GM10248 (cell line): ENCODE data around the gene TEX35.

ENCODE experiments used
- CTCF ChIA-PET: fragments of 300-600 bp; sonication (Branson Sonifier 250); formaldehyde crosslinking; extraction: SDS; loops from one replicate; lab custom pipeline; 2021; ENCODE audit warnings: antibody characterized with exemption; lab: Yijun Ruan, JAX
- POLR2A ChIA-PET: fragments of 350-650 bp; sonication (Branson Sonifier 250); formaldehyde crosslinking; extraction: SDS; loops from one replicate; lab custom pipeline; 2020; ENCODE audit warnings: antibody characterized with exemption; lab: Yijun Ruan, JAX
- DNase-seq: peaks from one replicate; pipeline ENCODE4 v3.0.0; 2012; ENCODE audit errors: extremely low spot score
- TF ChIP-seq, protein P1 (sequence below): IDR thresholded peaks from 2 replicates; pipeline ENCODE4 v1.5.1; 2012; ENCODE audit warnings: mild to moderate bottlenecking, low read depth; ENCODE audit errors: extremely low read depth, missing control alignments, control extremely low read depth

The TEX35 gene

DNA sequence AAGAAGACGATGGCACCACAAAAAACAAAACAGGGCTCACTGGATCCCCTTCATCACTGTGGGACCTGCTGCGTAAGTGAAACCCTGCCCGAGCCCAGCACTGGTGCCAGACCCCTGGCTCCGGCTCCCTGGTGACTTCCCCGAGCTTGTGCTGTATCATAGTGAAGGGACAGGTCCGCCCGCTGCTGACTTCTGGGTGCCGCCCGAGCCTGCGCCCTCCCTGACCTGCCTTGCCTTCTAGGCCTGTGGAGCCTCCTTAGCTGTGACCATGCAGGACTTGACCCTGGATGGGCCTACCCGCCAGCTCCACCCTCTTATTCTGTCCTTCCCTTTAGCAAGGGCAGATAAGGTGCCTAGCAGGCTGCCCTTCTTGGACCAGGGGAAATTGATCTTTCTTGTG is 7.9 kb downstream of the TEX35 start:
- ChIA-PET CTCF (interaction anchor here (1.0 to 1.9 kb wide), 3 partner anchors 12 to 232 kb away, joined by 3 to 7 read pairs (median 4); no protein-coding TSS in a partner anchor), POLR2A (no interaction called here)
- DNase-seq: no peak
- TF ChIP-seq, protein P1, sequence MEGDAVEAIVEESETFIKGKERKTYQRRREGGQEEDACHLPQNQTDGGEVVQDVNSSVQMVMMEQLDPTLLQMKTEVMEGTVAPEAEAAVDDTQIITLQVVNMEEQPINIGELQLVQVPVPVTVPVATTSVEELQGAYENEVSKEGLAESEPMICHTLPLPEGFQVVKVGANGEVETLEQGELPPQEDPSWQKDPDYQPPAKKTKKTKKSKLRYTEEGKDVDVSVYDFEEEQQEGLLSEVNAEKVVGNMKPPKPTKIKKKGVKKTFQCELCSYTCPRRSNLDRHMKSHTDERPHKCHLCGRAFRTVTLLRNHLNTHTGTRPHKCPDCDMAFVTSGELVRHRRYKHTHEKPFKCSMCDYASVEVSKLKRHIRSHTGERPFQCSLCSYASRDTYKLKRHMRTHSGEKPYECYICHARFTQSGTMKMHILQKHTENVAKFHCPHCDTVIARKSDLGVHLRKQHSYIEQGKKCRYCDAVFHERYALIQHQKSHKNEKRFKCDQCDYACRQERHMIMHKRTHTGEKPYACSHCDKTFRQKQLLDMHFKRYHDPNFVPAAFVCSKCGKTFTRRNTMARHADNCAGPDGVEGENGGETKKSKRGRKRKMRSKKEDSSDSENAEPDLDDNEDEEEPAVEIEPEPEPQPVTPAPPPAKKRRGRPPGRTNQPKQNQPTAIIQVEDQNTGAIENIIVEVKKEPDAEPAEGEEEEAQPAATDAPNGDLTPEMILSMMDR: no peak

DNA sequence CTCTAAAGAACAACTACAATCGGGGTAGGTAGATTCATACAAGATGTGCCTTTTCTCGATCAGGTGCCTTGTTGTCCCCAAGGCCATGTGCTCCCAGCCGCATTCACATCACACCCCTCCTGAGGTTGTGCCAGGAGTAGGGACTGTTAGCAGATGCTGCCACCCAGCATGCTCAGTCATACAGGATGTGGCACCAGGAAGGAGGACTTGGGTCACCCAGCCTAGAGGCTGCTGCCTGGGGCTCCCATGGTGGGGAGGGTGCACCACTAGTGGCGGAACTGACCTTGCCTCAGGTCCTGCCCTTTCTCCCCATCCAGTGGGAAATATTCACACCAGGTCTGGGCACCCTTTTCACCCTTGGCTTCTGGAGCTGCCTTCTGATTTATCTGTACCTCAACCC is 8.3 kb downstream of the TEX35 start:
- TF ChIP-seq, protein P1: no peak
- ChIA-PET POLR2A (no interaction called here), CTCF (interaction anchor here (1.9 kb wide), 1 partner anchor 12 kb away, joined by 7 read pairs; no protein-coding TSS in a partner anchor)
- no peak for DNase-seq

DNA sequence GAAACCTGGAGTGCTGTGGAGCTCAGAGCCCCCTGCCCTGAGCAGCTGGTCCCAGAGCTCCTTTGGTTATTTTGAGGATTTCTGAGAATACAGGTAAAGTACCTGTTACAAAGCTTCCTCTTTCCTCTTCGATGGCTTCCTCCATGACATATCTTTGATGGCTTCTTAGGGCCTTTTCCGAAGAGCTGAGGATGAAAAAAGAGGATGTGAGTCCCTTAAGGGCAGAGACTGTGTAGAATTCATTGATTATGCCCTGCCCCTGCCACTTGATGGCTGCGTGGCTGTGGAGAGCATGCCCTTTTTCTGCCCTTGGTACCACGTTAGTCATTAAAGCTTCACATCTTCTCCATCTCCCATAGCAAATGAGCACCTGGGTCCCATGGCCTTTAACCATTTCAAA is 14.2 kb downstream of the TEX35 start:
- POLR2A ChIA-PET: no interaction called here
- no peak for DNase-seq
- CTCF ChIA-PET: interaction anchor here (0.9 to 3.1 kb wide), 4 partner anchors 15 to 476 kb away, joined by 4 to 11 read pairs (median 8); no protein-coding TSS in a partner anchor
- TF ChIP-seq, protein P1: no peak

DNA sequence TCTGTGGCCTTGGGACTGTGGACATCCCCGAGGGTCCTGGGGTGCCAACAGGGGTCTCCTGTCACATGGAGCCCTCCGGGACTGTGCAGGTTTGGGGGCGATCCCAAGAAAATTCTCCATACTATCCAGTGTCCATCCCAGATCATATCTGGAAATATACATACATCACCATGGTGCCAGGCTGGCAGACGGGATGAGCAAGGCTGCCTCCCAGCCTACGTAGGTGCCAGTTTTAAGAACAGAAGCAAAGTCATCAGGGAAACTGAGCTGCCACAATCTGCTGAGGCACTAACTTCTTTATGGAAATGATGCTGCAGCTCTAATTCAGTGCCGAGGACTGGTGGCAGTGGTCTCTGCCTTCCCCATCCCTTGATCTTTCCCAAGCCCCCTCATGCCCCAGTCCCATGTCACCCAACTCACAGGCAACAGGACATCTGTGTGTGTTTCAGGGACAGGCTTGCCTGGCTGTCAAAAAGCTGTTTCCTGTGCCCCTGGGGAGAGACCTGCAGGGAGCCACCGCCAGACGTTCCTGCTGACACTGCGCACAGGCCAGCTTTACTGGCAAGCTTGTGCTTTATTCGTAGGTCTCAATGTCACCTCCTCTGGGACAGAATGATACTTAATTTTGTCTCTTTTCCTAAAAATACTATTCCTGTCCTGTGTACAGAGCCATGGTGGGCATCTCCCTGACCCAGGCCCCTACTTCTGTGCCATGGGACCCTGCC is 15.5 kb downstream of the TEX35 start:
- no peak for DNase-seq
- POLR2A ChIA-PET: no interaction called here
- TF ChIP-seq, protein P1: no peak
- CTCF ChIA-PET: interaction anchor here (1.0 to 11.1 kb wide), 4 partner anchors 10 to 473 kb away, joined by 3 to 91 read pairs (median 8); no protein-coding TSS in a partner anchor

DNA sequence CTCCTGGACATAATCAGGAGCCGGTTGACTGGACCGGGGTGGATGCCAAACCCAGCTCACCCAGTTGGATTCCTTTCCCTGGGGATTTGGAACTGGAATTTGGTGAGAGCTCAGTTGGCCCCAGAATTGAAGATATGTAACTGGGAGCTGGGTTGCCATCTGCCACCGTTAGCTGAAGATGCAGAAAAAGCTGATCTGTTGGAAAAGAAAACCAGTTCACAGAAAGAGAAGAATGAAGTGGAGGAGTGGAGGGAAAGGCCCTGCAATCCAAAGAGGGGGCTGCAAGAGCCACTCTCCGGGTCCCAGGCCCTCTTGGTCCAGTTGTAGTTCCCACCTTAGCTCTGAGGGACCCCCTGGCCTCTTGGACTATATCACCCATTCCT is 16.0 kb downstream of the TEX35 start:
- no peak for DNase-seq
- POLR2A ChIA-PET: no interaction called here
- CTCF ChIA-PET: interaction anchor here (1.0 to 11.1 kb wide), 4 partner anchors 10 to 473 kb away, joined by 3 to 91 read pairs (median 6); no protein-coding TSS in a partner anchor
- TF ChIP-seq, protein P1: no peak

DNA sequence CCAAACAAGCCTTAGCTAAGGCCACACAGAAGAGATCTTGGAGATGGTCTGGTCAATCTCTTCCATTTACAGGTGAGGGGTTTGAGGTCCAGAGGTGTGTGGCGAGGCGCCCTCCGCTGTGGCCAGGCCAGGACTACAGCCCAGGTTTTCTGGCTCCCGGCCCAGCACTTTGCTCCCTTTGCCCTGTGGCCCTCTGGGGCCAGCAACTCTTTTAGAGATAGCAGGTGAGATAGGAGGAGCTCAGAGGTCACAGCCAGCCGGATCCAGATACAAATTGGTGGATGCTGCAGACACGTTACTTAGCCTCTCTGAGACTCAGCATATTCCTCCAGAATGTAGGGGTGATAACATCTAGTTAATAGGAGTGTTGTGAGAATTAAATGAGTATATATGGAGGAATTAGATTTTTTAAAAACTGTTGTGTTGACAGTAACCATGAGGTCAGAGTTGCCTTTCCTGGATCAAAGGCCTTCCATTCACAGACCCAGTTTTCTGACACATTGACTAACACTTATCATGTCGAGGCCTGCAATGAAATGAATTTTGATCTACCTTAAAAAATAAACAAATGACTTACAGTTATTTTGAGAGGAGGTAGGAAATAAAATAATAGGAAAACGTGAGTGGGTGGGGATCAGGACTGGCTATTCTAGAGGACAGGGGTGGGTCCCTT is 16.6 kb downstream of the TEX35 start:
- TF ChIP-seq, protein P1: no peak
- ChIA-PET POLR2A (no interaction called here), CTCF (interaction anchor here (1.0 to 11.1 kb wide), 4 partner anchors 11 to 472 kb away, joined by 3 to 91 read pairs (median 6); no protein-coding TSS in a partner anchor)
- no peak for DNase-seq
